ENCODE results near the gene HCN3. TPM values are rescaled to one million over a fixed set of nuclear protein-coding genes. Genes with fewer than 3 reads are reported as not detected.
"Not testable (repeated sequence)": the region's sequence is repeated elsewhere in the genome, so short reads cannot be mapped to it uniquely, and the experiment has no call there.

HCN3 gene
- total RNA-seq, 1 donor from 2014 or later = 15.6 TPM

- no peak for DNase-seq
Measured at GRCh38 chr1:155318082-155318481, 40.8 kb downstream of the HCN3 start.

- no peak for DNase-seq
Measured at GRCh38 chr1:155319536-155319935, 42.3 kb downstream of the HCN3 start.

- no peak for DNase-seq
Measured at GRCh38 chr1:155320252-155320651, 43.0 kb downstream of the HCN3 start.

GRCh38 chr1:155320661-155321617 lies 43.7 kb downstream of the HCN3 start, which contains the start of gene RUSC1:
Gene RUSC1 (plus strand): TSS chr1:155320894. CDS start chr1:155321774, 880 bp downstream.
- DNase-seq = peak; percentile 83

GRCh38 chr1:155321639-155322503 lies 44.6 kb downstream of the HCN3 start:
- no peak for DNase-seq

- no peak for DNase-seq
Measured at GRCh38 chr1:155322571-155322952, 45.3 kb downstream of the HCN3 start.

GRCh38 chr1:155322953-155323728 lies 45.9 kb downstream of the HCN3 start:
- DNase-seq = peak; percentile 74

- DNase-seq = peak; percentile 77
Measured at GRCh38 chr1:155323729-155324036, 46.4 kb downstream of the HCN3 start.

- DNase-seq = peak; percentile 91
Measured at GRCh38 chr1:155324037-155324716, 46.9 kb downstream of the HCN3 start.

GRCh38 chr1:155324717-155325602 lies 47.7 kb downstream of the HCN3 start:
- no peak for DNase-seq

- no peak for DNase-seq
Measured at GRCh38 chr1:155325603-155325893, 48.3 kb downstream of the HCN3 start.

- DNase-seq = no peak
Measured at GRCh38 chr1:155326020-155326526, 48.8 kb downstream of the HCN3 start.

GRCh38 chr1:155326631-155327037 lies 49.4 kb downstream of the HCN3 start:
- DNase-seq = no peak

GRCh38 chr1:155327981-155328380 lies 50.7 kb downstream of the HCN3 start:
- no peak for DNase-seq

- not testable (repeated sequence) for DNase-seq
Measured at GRCh38 chr1:155328856-155329255, 51.6 kb downstream of the HCN3 start.

- DNase-seq = no peak
Measured at GRCh38 chr1:155329980-155330598, 52.8 kb downstream of the HCN3 start.

- DNase-seq = no peak
Measured at GRCh38 chr1:155334962-155335361, 57.7 kb downstream of the HCN3 start.
